Mucosa of descending colon (tissue), 3 donors: Measurements from ENCODE around the gene CDCA7. TPM values are rescaled to one million over a fixed set of nuclear protein-coding genes. Genes with fewer than 3 reads are reported as not detected.
"Not testable (repeated sequence)": the region's sequence is repeated elsewhere in the genome, so short reads cannot be mapped to it uniquely, and the experiment has no call there.

Experiments used
- ATAC-seq: fragments of 200-7000 bp; cut with Tn5 transposase; one replicate; pipeline ENCODE4 v1.9.1; 2020; ENCODE audit warnings: mild to moderate bottlenecking, moderate library complexity
- DNase-seq, 3 donors: peaks; one replicate each; pipeline ENCODE4 v3.0.0-alpha.2; 2020
- H3K36me3 ChIP-seq: fragments of 200-600 bp; one replicate; pipeline ENCODE4 v1.8.0; 2021; ENCODE audit warnings: low read depth, mild to moderate bottlenecking
- H3K4me1 ChIP-seq: fragments of 200-600 bp; one replicate; pipeline ENCODE4 v1.8.0; 2021; ENCODE audit warnings: low read depth, mild to moderate bottlenecking
- H3K4me3 ChIP-seq: fragments of 200-600 bp; one replicate; pipeline ENCODE4 v1.8.0; 2021; ENCODE audit warnings: mild to moderate bottlenecking
- H3K9me3 ChIP-seq: fragments of 200-600 bp; one replicate; pipeline ENCODE4 v1.8.0; 2021; ENCODE audit warnings: mild to moderate bottlenecking
- CTCF ChIP-seq: fragments of 200-600 bp; IDR thresholded peaks from one replicate; pipeline ENCODE4 v1.8.0; 2022; ENCODE audit warnings: antibody characterized with exemption, mild to moderate bottlenecking
- intact Hi-C, 2 donors: fragments of 100-400 bp; cut with DNase I in 1 of 2; cut with micrococcal nuclease in 1 of 2; formaldehyde crosslinking; loops; one replicate each; pipeline versions ENCODE4 v1.11.0 to v1.11.1; 2022; cut with DNase I, micrococcal nuclease
- long read RNA-seq, 2 donors: library from polyadenylated mRNA; unstranded; transcript quantifications; one replicate each; pipeline ENCODE4 v2.0.0, GENCODE V29; 2019 to 2021
- total RNA-seq, 3 donors: library from RNA; stranded (reverse); fragmentation: NEBNext Ultra II Directional in 2 of 3; extraction: Animal tissue kit (Norgen Biotek cat#: 25700) in 2 of 3; gene quantifications; one replicate each; pipeline versions ENCODE4 v1.2.1 to v1.2.4, GENCODE V29; 2021 to 2023
- donor health status: DM: no; HTN: no; CAD: no; lungs with moderate emphysema.
- donor health status: DM: no; HTN: no; CAD: no.
- donor health status: DM: no; HTN: yes; CAD: no.

Gene CDCA7
- 10 to 100 TPM in 2 of 3 donors, 1 to 10 TPM in 1; 9.3 to 43.6 (median 23.0) TPM for total RNA-seq
- long read RNA-seq, donor 1, transcript CDCA7-202 (9 exons, 2,500 nt) = major isoform, 8 of 12 reads
- long read RNA-seq, donor 1, partial matches to known transcripts = 2 of 12 reads
- long read RNA-seq, donor 1, other reads (novel, unspliced or antisense) = 1 of 12 reads
- long read RNA-seq, donor 2, transcript CDCA7-202 (9 exons, 2,500 nt) = major isoform, 6 of 22 reads
- long read RNA-seq, donor 2, partial matches to known transcripts = 13 of 22 reads
- long read RNA-seq, donor 2, other reads (novel, unspliced or antisense) = 2 of 22 reads

- Histone ChIP-seq H3K9me3 (no peaks in the 10 kb centered on the region), H3K4me3 (peak within 1 kb of the TSS; percentile 15), H3K36me3 (no peaks in the 10 kb centered on the region), H3K4me1 (peaks cover 6% of the 10 kb centered on the region)
- intact Hi-C loops = no loop called here
- TF ChIP-seq CTCF = no peak
- peak; percentile 89 for ATAC-seq
- peak; percentile 77 to 86 (median 79) for DNase-seq
Observed at GRCh38 chr2:173354582-173355131, at the start of gene CDCA7. TSS of gene CDCA7 (plus strand) at chr2:173354872. CDS start at chr2:173354964, 92 bp downstream.

- intact Hi-C loops = no loop called here
- Histone ChIP-seq H3K9me3 (peaks cover 2% of the 10 kb centered on the region), H3K4me3 (no peak overlapping the region), H3K36me3 (no peaks in the 10 kb centered on the region), H3K4me1 (no peaks in the 10 kb centered on the region)
- ATAC-seq (no peak), DNase-seq (no peak)
- no peak for TF ChIP-seq CTCF
Observed at GRCh38 chr2:173305303-173305702, 49.4 kb upstream of the CDCA7 start.

DNA sequence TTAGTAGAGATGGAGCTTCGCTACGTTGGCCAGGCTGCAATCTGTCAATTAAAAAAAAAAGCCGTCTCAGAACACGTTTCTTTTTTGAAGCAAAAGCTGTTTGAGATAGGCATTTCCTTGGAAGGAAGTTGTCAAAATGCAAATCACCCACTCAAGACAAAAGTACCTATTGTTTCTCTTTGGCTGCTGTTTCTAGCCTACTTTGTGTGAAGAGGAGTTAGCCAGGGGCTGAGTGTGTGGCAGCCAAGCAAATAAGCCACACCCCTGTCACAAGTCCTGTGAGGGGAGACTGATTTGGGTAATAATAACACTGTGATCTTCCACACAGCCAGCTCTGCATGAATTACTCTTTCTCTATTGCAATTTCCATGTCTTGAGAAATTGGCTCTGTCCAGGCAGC lies 47.4 kb upstream of the CDCA7 start:
- TF ChIP-seq CTCF = no peak
- intact Hi-C loops = no loop called here
- no peaks in the 10 kb centered on the region for H3K9me3 ChIP-seq
- no peak for DNase-seq
- ATAC-seq = peak; percentile 40
- H3K4me3 ChIP-seq = no peak overlapping the region
- no peaks in the 10 kb centered on the region for H3K36me3 ChIP-seq
- H3K4me1 ChIP-seq = peaks cover under 1% of the 10 kb centered on the region

DNA sequence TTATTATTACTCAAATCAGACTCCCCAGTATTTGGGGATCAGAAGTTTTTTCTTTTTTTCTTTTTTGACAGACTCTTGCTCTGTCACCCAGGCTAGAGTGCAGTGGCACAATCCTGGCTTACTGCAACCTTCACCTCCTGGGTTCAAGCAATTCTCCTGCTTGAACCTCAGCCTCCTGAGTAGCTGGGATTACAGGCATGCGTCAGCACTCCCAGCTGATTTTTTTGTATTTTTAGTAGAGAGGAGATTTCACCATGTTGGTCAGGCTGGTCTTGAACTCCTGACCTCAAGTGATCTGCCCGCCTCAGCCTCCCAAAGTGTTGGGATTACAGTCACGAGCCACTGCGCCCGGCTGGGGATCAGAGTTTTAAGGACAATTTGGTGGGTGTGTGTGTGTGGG lies 45.3 kb upstream of the CDCA7 start:
- ATAC-seq, H3K4me3 ChIP-seq, H3K4me1 ChIP-seq, intact Hi-C loops, H3K36me3 ChIP-seq, H3K9me3 ChIP-seq, DNase-seq: not testable (repeated sequence)

- TF ChIP-seq CTCF = no peak
- Histone ChIP-seq H3K36me3 (no peaks in the 10 kb centered on the region), H3K4me1 (peaks cover 5% of the 10 kb centered on the region), H3K9me3 (no peaks in the 10 kb centered on the region), H3K4me3 (no peak overlapping the region)
- DNase-seq (peak in 2 of 3 donors; percentile 19 to 35), ATAC-seq (peak; percentile 83)
- intact Hi-C loops = no loop called here
Observed at GRCh38 chr2:173311844-173312606, 42.6 kb upstream of the CDCA7 start.

DNA sequence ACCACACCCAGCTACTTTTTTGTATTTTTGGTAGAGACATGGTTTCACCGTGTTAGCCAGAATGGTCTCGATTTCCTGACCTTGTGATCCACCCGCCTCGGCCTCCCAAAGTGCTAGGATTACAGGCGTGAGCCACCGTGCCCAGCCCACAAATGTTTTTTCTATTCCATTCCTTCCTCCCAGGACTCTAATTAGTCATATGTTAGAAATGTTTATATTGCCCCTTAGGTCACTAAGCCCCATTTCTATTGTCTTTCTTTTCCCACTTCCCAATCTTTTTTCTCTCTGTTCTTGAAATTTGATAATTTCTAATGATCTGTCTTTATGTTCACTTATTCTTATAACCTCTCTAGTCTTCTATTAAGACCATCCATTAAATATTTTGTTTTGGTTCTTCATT lies 31.3 kb upstream of the CDCA7 start:
- Histone ChIP-seq H3K4me1 (no peaks in the 10 kb centered on the region), H3K9me3 (peaks cover 14% of the 10 kb centered on the region), H3K4me3 (no peak overlapping the region), H3K36me3 (no peaks in the 10 kb centered on the region)
- intact Hi-C loops = no loop called here
- no peak for TF ChIP-seq CTCF
- ATAC-seq = no peak
- no peak for DNase-seq
